Natural killer cell (primary cell): ENCODE data around the gene CHRNA5. TPM values are rescaled to one million over a fixed set of nuclear protein-coding genes. Genes with fewer than 3 reads are reported as not detected.
"Not testable (repeated sequence)": the region's sequence is repeated elsewhere in the genome, so short reads cannot be mapped to it uniquely, and the experiment has no call there.

Experiments
- ATAC-seq, 3 donors: fragments of 150-1000 bp in 2 of 3; fragments of 200-7000 bp in 1 of 3; cut with Tn5 transposase; 1 replicate in 1 of 3; 2 replicates in 2 of 3; pipeline ENCODE4 v1.10.0; 2021; ENCODE audit warnings: mild to moderate bottlenecking in 2 of 3, moderate library complexity in 2 of 3
- DNase-seq, 2 donors: peaks; one replicate each; pipeline versions ENCODE4 v3.0.0 to v3.0.0-alpha.2; 2013 to 2021; ENCODE audit warnings: mixed read lengths in 1 of 2
- H3K27ac ChIP-seq: one replicate; pipeline ENCODE4 v1.5.1; 2013; ENCODE audit warnings: mild to moderate bottlenecking, low read length
- H3K27me3 ChIP-seq: one replicate; pipeline ENCODE4 v1.6.1; 2013; ENCODE audit warnings: low read length; ENCODE audit not compliant: control insufficient read depth, insufficient read depth
- H3K36me3 ChIP-seq: one replicate; pipeline ENCODE4 v1.6.1; 2013; ENCODE audit warnings: low read length; ENCODE audit not compliant: control insufficient read depth, insufficient read depth
- H3K4me1 ChIP-seq: one replicate; pipeline ENCODE4 v1.6.1; 2013; ENCODE audit warnings: low read length; ENCODE audit not compliant: control insufficient read depth, insufficient read depth
- H3K4me3 ChIP-seq: one replicate; pipeline ENCODE4 v1.5.1; 2013; ENCODE audit warnings: low read length
- H3K9me3 ChIP-seq: one replicate; pipeline ENCODE4 v1.6.1; 2013; ENCODE audit warnings: low read length; ENCODE audit not compliant: control insufficient read depth, insufficient read depth
- H3K27ac Mint-ChIP-seq, 2 donors: one replicate each; pipeline ENCODE4 v1.8.0; 2022; ENCODE audit warnings: mild to moderate bottlenecking in 2 of 2, mixed read lengths in 2 of 2, moderate library complexity in 1 of 2
- H3K27me3 Mint-ChIP-seq, 2 donors: one replicate each; pipeline ENCODE4 v1.8.0; 2022; ENCODE audit warnings: low read depth in 2 of 2, mixed read lengths in 2 of 2
- H3K36me3 Mint-ChIP-seq: one replicate; pipeline ENCODE4 v1.8.0; 2022; ENCODE audit warnings: mixed read lengths
- H3K4me1 Mint-ChIP-seq, 2 donors: one replicate each; pipeline ENCODE4 v1.8.0; 2022; ENCODE audit warnings: mixed read lengths in 2 of 2
- H3K4me3 Mint-ChIP-seq: one replicate; pipeline ENCODE4 v1.8.0; 2022; ENCODE audit warnings: mild to moderate bottlenecking, moderate library complexity, mixed read lengths
- H3K9me3 Mint-ChIP-seq, 2 donors: one replicate each; pipeline ENCODE4 v1.8.0; 2022; ENCODE audit warnings: mixed read lengths in 2 of 2
- CTCF ChIP-seq: fragments of 200-600 bp; IDR thresholded peaks from one replicate; pipeline ENCODE4 v1.8.0; 2022; ENCODE audit warnings: antibody characterized with exemption
- WGBS: methylation state at CpG from one replicate; pipeline ENCODE4 v1.1.7; 2013; ENCODE audit warnings: missing lambda C conversion rate; ENCODE audit not compliant: insufficient coverage; 5-methylcytosine and 5-hydroxymethylcytosine counted together
- intact Hi-C: fragments of 100-400 bp; cut with micrococcal nuclease; formaldehyde crosslinking; loops from one replicate; pipeline ENCODE4 v1.14.2; 2022
- total RNA-seq, 4 donors: library from RNA; stranded (reverse); fragments of 120-200 nt in 1 of 4; gene quantifications; one replicate each; pipeline versions ENCODE4 v1.2.3 to v1.2.4, GENCODE V29; 2013 to 2022

Gene CHRNA5
- total RNA-seq, 3 donors from 2014 or later (not counting 1 experiment from before 2014, with no cell fraction given) = 0.23 to 0.45 (median 0.42) TPM

GRCh38 chr15:78604420-78604819 is 39.1 kb downstream of the CHRNA5 start:
- WGBS = 92% methylated on average over 2 of the region's 2 CpGs
- ATAC-seq (no peak), DNase-seq (no peak)
- Histone ChIP-seq H3K27ac (no peak overlapping the region), H3K27me3 (peaks cover 2% of the 10 kb centered on the region), H3K4me1 (no peaks in the 10 kb centered on the region), H3K4me3 (no peak overlapping the region), H3K36me3 (no peaks in the 10 kb centered on the region), H3K9me3 (no peaks in the 10 kb centered on the region)
- Mint-ChIP-seq H3K27me3 (peaks cover 13 to 41% of the 10 kb centered on the region in 2 donors), H3K36me3 (no peaks in the 10 kb centered on the region), H3K9me3 (no peaks in the 10 kb centered on the region), H3K4me3 (no peak overlapping the region), H3K27ac (no peak overlapping the region), H3K4me1 (no peaks in the 10 kb centered on the region)
- TF ChIP-seq CTCF = no peak
- intact Hi-C loops = no loop called here

- Histone ChIP-seq H3K9me3 (no peaks in the 10 kb centered on the region), H3K4me3 (no peak overlapping the region), H3K4me1 (no peaks in the 10 kb centered on the region), H3K27me3 (peaks cover 2% of the 10 kb centered on the region), H3K36me3 (no peaks in the 10 kb centered on the region), H3K27ac (no peak overlapping the region)
- Mint-ChIP-seq H3K27me3 (peaks cover 15 to 48% of the 10 kb centered on the region in 2 donors), H3K27ac (no peak overlapping the region), H3K36me3 (no peaks in the 10 kb centered on the region), H3K4me1 (no peaks in the 10 kb centered on the region), H3K9me3 (no peaks in the 10 kb centered on the region), H3K4me3 (no peak overlapping the region)
- WGBS = 86% methylated on average over 5 of the region's 5 CpGs
- intact Hi-C loops = no loop called here
- ATAC-seq (no peak), DNase-seq (no peak)
- no peak for TF ChIP-seq CTCF
Observed at GRCh38 chr15:78605201-78605600, 39.9 kb downstream of the CHRNA5 start.

GRCh38 chr15:78605680-78606079 is 40.4 kb downstream of the CHRNA5 start:
- Histone ChIP-seq H3K36me3 (no peaks in the 10 kb centered on the region), H3K27ac (no peak overlapping the region), H3K27me3 (peaks cover 2% of the 10 kb centered on the region), H3K9me3 (no peaks in the 10 kb centered on the region), H3K4me3 (no peak overlapping the region), H3K4me1 (no peaks in the 10 kb centered on the region)
- ATAC-seq (no peak), DNase-seq (no peak)
- 89% methylated on average over 4 of the region's 4 CpGs for WGBS
- Mint-ChIP-seq H3K27ac (no peak overlapping the region), H3K4me3 (no peak overlapping the region), H3K27me3 (peaks cover 17 to 50% of the 10 kb centered on the region in 2 donors), H3K36me3 (no peaks in the 10 kb centered on the region), H3K4me1 (no peaks in the 10 kb centered on the region), H3K9me3 (no peaks in the 10 kb centered on the region)
- intact Hi-C loops = no loop called here
- TF ChIP-seq CTCF = no peak

GRCh38 chr15:78609551-78609950 is 44.2 kb downstream of the CHRNA5 start:
- H3K4me1 ChIP-seq, H3K27me3 ChIP-seq, H3K9me3 Mint-ChIP-seq, H3K4me1 Mint-ChIP-seq, ATAC-seq, H3K36me3 Mint-ChIP-seq, intact Hi-C loops, H3K9me3 ChIP-seq, H3K27ac ChIP-seq, H3K36me3 ChIP-seq, H3K27ac Mint-ChIP-seq, DNase-seq, H3K4me3 ChIP-seq, H3K4me3 Mint-ChIP-seq: not testable (repeated sequence)
- no CpG with 5 or more reads among the region's 3 CpGs for WGBS
- H3K27me3 Mint-ChIP-seq = peaks cover 12 to 33% of the 10 kb centered on the region in 2 donors
